HepG2 (cell line): ENCODE results near the gene DNPEP. TPM values are rescaled to one million over a fixed set of nuclear protein-coding genes. Genes with fewer than 3 reads are reported as not detected.
A peak's percentile ranks its signal among the peaks of the same experiment; 100 is the strongest.

Experiments
- DMTF1 ChIP-seq: sonication (generic); formaldehyde crosslinking; IDR thresholded peaks from 2 replicates; pipeline ENCODE4 v1.4.0; 2020; ENCODE audit warnings: mild to moderate bottlenecking, missing genetic modification reagents
- HIC2 ChIP-seq: sonication (generic); formaldehyde crosslinking; IDR thresholded peaks from 2 replicates; pipeline ENCODE4 v1.9.0; 2022; ENCODE audit warnings: low read depth, missing genetic modification reagents
- IRX3 ChIP-seq: sonication (generic); formaldehyde crosslinking; IDR thresholded peaks from 2 replicates; pipeline ENCODE4 v1.8.1; 2023; ENCODE audit warnings: mild to moderate bottlenecking, low read depth, missing genetic modification reagents, borderline replicate concordance
- JUND ChIP-seq: sonication (generic); formaldehyde crosslinking; IDR thresholded peaks from 2 replicates; pipeline ENCODE4 v1.8.0; 2022; ENCODE audit warnings: mild to moderate bottlenecking, missing genetic modification reagents
- KLF9 ChIP-seq: IDR thresholded peaks from 2 replicates; pipeline ENCODE4 v1.6.1; 2016; ENCODE audit warnings: low read depth
- TBX3 ChIP-seq: fragments of 450-650 bp; IDR thresholded peaks from 2 replicates; pipeline ENCODE4 v1.6.1; 2017; ENCODE audit warnings: antibody characterized with exemption, mild to moderate bottlenecking, inconsistent platforms, borderline replicate concordance
- THAP11 ChIP-seq: IDR thresholded peaks from 2 replicates; pipeline ENCODE4 v1.6.1; 2016; ENCODE audit warnings: missing biosample characterization, missing genetic modification reagents
- ZFP36L2 ChIP-seq: sonication (generic); formaldehyde crosslinking; IDR thresholded peaks from 2 replicates; pipeline ENCODE4 v1.4.0; 2020; ENCODE audit warnings: missing genetic modification reagents
- ZFYVE20 ChIP-seq: sonication (generic); formaldehyde crosslinking; IDR thresholded peaks from 2 replicates; pipeline ENCODE4 v1.8.0; 2023; ENCODE audit warnings: low read depth, mild to moderate bottlenecking, moderate library complexity, missing genetic modification reagents, borderline replicate concordance
- ZNF318 ChIP-seq: sonication (generic); formaldehyde crosslinking; IDR thresholded peaks from 2 replicates; pipeline ENCODE4 v1.4.0; 2020; ENCODE audit warnings: mild to moderate bottlenecking, missing genetic modification reagents
- ZNF354B ChIP-seq: sonication (generic); formaldehyde crosslinking; IDR thresholded peaks from 2 replicates; pipeline ENCODE4 v1.8.0; 2022; ENCODE audit warnings: mild to moderate bottlenecking, missing genetic modification reagents
- ZNF512 ChIP-seq: sonication (generic); formaldehyde crosslinking; IDR thresholded peaks from 2 replicates; pipeline ENCODE4 v1.4.0; 2020; ENCODE audit warnings: mild to moderate bottlenecking, missing genetic modification reagents
- polyA plus RNA-seq, 8 experiments: library from polyadenylated mRNA; depleted of rRNA in 3 of 8; stranded (reverse) in 7 of 8; unstranded in 1 of 8; fragments of >200 nt; fragmentation: Illumina TruSeq in 4 of 8; extraction: Trizol in 4 of 8; gene quantifications; 2 replicates each; pipeline versions ENCODE4 v1.2.1 to v1.2.3, GENCODE V29; 2011 to 2016; ENCODE audit warnings: low read depth in 4 of 8, missing spikeins in 1 of 8, mixed read lengths in 1 of 8; ENCODE audit not compliant: insufficient read depth in 1 of 8
- total RNA-seq, 5 experiments: library from RNA; depleted of rRNA; stranded (reverse); fragments of >200 nt; fragmentation: Illumina TruSeq; extraction: Trizol; gene quantifications; 2 replicates each; pipeline ENCODE4 v1.2.3, GENCODE V29; 2016; ENCODE audit warnings: low read depth in 1 of 5

Gene DNPEP
- total and polyA plus RNA-seq, 2 of the 13 experiments (the other 11 are each of a cell fraction or from before 2014, with no cell fraction given), result 104 to 109 TPM

- TF ChIP-seq ZNF512 (CRISPR knock-in tag) (no peak), ZNF318 (peak; percentile 79; the same call in 1 of the 2 replicates), THAP11 (CRISPR knock-in tag) (peak; percentile 84), ZFYVE20 (CRISPR knock-in tag) (no peak), TBX3 (no peak), ZNF354B (CRISPR knock-in tag) (no peak), HIC2 (CRISPR knock-in tag) (0 out of 2 replicates have a peak, but pooled peaks have one; percentile 36), JUND (CRISPR knock-in tag) (no peak), ZFP36L2 (CRISPR knock-in tag) (no peak), KLF9 (CRISPR knock-in tag) (no peak), DMTF1 (CRISPR knock-in tag) (no peak), IRX3 (CRISPR knock-in tag) (no peak)
Measured at GRCh38 chr2:219388121-219388906, 602 bp upstream of the DNPEP start (continued).
